ENCODE results near the gene ZNF141. TPM values are rescaled to one million over a fixed set of nuclear protein-coding genes. Genes with fewer than 3 reads are reported as not detected.
"Not testable (repeated sequence)": the region's sequence is repeated elsewhere in the genome, so short reads cannot be mapped to it uniquely, and the experiment has no call there.

ZNF141 gene
- total RNA-seq, 1 donor from 2014 or later, result 80.8 TPM

GRCh38 chr4:385934-386707, 48.5 kb downstream of the ZNF141 start:
- DNase-seq, result no peak

DNA sequence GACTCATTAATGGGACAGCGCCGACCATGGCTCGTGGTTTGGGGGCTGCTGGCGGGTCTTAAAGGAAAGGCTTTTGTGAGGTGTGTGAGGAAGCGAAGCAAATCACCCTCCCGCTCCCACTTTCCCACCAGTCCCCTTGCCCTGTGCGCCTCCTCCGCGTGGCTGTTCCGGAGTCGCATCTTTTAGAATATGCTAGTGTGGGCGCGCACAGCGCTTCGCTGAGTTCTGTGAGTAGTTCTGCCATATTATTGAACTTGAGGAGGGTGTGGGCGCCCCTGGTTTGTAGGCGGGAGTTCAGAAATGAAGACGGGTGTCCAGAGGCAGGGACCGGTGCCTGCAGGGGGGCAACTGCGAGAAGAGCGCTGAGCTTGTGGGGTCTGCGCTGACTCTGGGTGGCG, 49.1 kb downstream of the ZNF141 start:
- no peak for DNase-seq

DNA sequence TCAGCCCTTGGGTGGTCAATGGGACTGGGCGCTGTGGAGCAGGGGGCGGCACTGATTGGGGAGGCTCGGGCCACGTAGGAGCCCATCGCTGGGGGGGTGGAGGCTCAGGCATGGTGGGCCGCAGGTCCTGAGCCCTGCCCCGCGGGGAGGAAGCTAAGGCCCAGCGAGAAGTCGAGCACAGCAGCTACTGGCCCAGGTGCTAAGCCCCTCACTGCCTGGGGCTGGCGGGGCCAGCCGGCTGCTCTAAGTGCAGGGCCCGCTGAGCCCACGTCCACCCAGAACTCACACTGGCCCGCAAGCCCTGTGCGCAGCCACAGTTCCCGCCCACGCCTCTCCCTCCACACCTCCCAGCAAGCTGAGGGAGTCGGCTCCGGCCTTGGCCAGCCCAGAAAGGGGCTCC, 66.4 kb downstream of the ZNF141 start:
- DNase-seq, result no peak

- not testable (repeated sequence) for DNase-seq
Observed at GRCh38 chr4:408321-408720, 70.7 kb downstream of the ZNF141 start.

GRCh38 chr4:422587-422986, 85.0 kb downstream of the ZNF141 start:
- DNase-seq, result no peak

Small RNAs within 50 kb of the gene (small RNA-seq; reads per million reads assigned to genes)
- gene AC079140.2 (not detected), gene MIR571 (not detected), gene ZNF519P4 (not detected)

Other genes starting within 250 kb of the ZNF141 start
- gene ZNF718, start 213.3 kb upstream of the ZNF141 start, total RNA-seq, result 22.8 TPM
- gene ZNF732, start 32.3 kb upstream of the ZNF141 start, total RNA-seq, result 1.4 TPM
- 56.5 TPM for gene ZNF721, start 161.3 kb downstream of the ZNF141 start, total RNA-seq
- 32.0 TPM for gene PIGG, start 161.4 kb downstream of the ZNF141 start, total RNA-seq
- 23.6 TPM for gene TMEM271, start 238.5 kb downstream of the ZNF141 start, total RNA-seq